Right renal pelvis (tissue), 4 donors: ENCODE data around the gene KDM7A. TPM values are rescaled to one million over a fixed set of nuclear protein-coding genes. Genes with fewer than 3 reads are reported as not detected.
"Not testable (repeated sequence)": the region's sequence is repeated elsewhere in the genome, so short reads cannot be mapped to it uniquely, and the experiment has no call there.

Experiments used
- DNase-seq, 4 donors: peaks; one replicate each; pipeline ENCODE4 v3.0.0-alpha.2; 2013; ENCODE audit warnings: low read depth in 4 of 4, low spot score in 3 of 4, missing footprints in 1 of 4
- polyA plus RNA-seq, 4 donors: library from polyadenylated mRNA; unstranded; fragments of 120-200 nt; gene quantifications; one replicate each; pipeline ENCODE4 v1.2.1, GENCODE V29; 2013; ENCODE audit not compliant: insufficient read length in 4 of 4

KDM7A gene
- polyA plus RNA-seq, result 10 to 100 TPM; 11.7 to 15.4 (median 12.8) TPM

GRCh38 chr7:140176811-140177702, at the start of gene KDM7A:
Gene KDM7A (minus strand): TSS chr7:140176983. CDS start chr7:140176937, 46 bp downstream.
- peak; percentile 85 to 91 (median 89) for DNase-seq

GRCh38 chr7:140225562-140226249, 48.9 kb upstream of the KDM7A start:
- no peak for DNase-seq

GRCh38 chr7:140223515-140224221, 46.9 kb upstream of the KDM7A start:
- no peak for DNase-seq

DNA sequence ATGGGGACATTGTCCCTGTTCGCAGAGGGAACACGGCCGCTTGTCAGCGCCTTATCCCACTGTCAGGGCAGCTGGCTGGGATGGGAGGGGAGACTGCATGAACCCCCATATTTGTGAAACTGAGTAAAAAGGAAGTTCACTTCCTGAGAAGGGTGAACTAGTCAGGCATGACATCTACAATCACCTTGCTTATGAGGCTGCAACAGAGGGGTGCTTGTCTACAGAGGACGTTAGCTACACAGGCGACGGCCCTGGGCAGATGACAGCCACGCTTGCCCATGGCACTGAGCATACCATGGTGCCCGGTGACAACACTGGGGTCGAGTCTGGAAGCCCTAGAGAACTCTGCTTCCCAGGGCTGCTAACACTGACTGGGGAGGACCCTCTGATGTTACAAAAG, 46.0 kb upstream of the KDM7A start:
- no peak for DNase-seq

DNA sequence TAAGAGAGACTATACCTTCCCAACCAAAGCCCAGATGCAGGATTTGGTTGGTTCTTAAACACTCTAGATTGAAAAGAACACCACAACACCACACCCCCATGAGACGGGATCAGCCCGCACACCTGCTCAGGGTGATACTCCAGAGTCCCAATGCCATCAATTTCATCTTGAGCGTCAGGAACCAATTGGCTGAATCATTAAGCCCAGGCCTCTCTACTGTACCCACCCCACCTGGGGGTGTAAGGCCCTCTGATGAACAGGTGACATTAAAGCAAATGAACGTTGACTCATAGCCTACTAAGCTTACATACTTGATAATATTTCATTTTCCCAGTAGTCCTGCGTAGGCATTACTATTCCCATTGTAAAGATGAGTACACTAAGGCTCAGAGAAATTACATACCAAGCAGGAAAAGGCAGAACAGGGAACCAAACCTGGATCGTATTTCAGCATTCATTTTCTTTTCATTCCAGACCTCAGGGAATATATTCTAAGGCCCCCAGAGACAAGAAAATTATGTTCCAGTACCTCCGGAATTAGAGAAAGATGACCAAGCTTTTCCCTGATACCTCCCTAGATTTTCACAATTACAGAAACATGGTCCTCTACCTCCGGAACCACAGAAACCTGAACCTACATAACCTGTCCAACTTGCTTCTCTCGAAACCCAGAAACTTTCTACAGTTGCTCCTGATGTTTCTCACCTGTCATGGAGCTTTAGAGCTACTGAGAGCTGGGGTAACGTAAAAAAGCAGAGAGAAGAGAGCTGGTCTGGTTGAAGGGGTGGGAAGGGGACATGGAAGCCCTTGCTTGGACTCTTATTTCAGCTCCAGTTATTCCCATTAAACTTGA, 43.1 kb upstream of the KDM7A start:
- DNase-seq, result no peak

DNA sequence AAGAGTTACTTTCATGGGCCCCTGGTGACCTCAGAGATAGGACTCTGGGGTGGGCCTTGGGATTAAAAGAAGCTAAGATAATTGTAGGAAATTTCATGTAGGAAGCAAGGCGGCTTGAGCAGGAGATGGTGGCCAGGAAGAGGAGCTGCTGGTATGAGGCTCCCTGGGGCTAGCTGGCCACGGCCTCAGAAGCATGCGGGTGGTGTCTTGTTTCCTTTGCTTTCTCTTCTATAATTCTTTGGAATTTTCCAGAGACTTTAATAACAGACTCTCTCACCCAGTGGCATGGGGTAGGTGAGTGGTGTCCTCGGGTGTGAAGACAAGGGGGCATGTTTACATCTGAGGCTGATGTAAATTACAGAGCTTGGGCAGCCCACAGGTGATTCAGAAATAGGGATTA, 41.9 kb upstream of the KDM7A start:
- no peak for DNase-seq

DNA sequence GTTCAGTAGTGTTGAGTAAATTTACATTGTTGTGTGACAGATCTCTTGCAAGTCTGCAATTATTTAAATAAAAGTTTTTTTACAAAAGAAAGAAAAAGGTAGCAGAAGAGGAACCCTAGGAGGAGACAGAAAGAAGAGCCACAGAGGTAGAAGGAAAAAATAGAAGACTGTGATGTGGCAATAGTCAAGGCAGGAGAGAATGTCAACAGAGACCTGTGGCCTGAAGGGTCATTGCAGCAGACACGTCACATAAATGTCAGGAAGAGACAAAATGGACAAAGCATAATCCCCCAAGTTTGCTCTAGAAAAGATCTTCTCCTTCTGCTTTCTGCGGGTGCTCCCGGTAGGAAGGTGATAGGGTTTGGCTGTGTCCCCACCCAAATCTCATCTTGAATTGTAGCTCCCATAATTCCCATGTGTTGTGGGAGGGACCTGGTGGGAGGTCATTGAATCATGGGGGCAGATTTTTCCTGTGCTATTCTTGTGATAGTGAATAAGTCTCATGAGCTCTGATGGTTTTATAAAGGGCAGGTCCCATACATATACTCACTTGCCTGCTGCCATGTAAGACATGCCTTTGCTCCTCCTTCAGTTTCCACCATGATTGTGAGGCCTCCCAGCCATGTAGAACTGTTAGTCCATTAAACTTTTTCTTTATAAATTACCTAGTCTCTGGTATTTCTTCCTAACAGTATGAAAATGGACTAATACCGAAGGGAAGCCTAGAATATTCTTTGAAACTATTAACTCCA, 41.1 kb upstream of the KDM7A start:
- no peak for DNase-seq

DNA sequence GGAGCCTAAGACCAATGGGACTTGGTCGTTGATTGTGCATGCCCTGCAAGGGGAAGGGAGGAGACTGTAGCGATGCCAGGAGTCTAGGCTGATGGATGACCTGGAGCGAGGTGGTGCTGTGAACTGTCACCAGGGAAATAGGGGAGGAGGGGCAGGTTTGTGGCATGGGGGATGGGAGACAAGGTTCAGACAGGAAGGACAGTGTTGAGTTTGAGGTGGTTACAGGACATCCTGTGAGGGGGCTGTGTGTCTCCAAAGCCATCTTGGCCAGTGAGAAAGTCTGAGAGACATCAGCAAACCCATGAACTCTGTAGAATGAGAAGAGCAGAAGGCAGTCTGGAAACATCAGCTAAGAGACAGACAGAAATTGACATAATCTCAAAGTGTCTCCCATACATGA, 38.5 kb upstream of the KDM7A start:
- DNase-seq, result no peak

- DNase-seq, result no peak
These were observed 37.4 kb upstream of the KDM7A start for GRCh38 chr7:140214075-140214684.

DNA sequence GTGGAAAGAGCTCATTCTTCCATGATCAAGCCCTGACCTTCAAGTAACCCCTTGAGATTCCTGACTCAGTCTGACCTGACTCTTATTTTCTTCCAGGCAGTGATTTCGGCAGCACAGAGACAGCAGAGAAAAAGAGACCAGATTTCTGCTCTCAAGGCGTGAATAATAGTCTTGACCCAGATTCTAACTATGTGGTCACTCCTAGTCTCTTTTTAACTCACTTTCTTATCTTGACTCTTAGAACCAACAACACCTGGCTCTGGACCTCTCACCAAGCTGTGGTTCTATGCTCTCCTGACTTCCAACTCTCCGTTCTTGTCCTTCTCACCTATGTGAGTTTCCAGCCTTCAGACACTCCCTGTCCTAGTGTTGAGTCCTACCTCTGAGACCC, 36.9 kb upstream of the KDM7A start:
- no peak for DNase-seq

GRCh38 chr7:140212100-140212881, 35.5 kb upstream of the KDM7A start:
- no peak for DNase-seq

GRCh38 chr7:140211698-140212097, 34.9 kb upstream of the KDM7A start:
- no peak for DNase-seq

GRCh38 chr7:140209866-140210609, 33.3 kb upstream of the KDM7A start:
- DNase-seq, result no peak

DNA sequence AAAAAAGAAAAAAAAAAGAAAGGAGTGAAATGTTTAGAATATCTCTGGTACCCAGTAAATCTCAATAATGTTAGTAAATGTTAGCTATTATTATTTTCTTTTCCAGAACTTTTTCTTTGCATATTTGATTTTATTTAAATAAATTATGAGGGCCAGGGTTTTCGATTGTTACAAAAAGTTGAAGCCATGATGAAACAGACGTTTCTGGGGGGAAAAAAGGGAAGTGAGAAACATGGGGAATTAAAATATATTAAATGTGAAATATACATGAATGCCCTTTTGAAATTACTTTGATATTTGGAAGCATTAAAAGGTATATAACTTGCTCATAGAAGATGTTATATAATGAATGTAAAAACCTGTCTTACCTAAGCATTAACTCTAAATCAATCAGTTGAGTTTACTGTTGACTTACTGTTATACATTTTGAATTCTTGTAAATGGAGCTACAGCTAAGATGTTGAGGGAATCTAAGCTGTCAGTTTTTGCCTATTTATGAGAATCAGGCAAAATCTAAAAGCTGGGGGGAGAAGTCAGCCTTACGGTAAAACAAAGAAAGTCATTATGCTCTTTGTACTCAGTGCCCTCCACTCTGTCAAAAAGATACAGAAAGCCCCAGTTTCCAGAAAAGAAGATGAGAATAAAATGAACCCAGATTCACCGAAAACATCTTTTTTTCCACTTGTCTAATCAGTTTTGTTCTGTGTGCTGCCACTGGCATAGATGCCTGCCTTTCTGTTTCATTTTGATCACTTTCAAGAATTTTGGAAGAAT, 30.0 kb upstream of the KDM7A start:
- no peak for DNase-seq

GRCh38 chr7:140205600-140205999, 28.8 kb upstream of the KDM7A start:
- no peak for DNase-seq

GRCh38 chr7:140203556-140203955, 26.8 kb upstream of the KDM7A start:
- DNase-seq, result no peak

DNA sequence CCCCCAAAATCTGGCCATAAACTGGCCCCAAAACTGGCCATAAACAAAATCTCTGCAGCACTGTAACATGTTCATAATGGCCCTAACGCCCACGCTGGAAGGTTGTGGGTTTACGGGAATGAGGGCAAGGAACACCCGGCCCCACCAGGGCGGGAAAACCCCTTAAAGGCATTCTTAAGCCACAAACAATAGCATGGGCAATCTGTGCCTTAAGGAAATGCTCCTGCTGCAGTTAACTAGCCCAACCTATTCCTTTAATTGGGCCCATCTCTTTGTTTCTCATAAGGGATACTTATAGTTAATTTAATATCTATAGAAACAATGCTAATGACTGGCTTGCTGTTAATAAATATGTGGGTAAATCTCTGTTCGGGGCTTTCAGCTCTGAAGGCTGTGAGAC, 26.2 kb upstream of the KDM7A start:
- not testable (repeated sequence) for DNase-seq
